GM19455 (cell line): Measurements from ENCODE around the gene STON2.
"Not testable (repeated sequence)": the region's sequence is repeated elsewhere in the genome, so short reads cannot be mapped to it uniquely, and the experiment has no call there.

Experiments used
- ATAC-seq: cut with Tn5 transposase; IDR thresholded peaks from one replicate; pipeline ENCODE4 v1.9.1; 2021; ENCODE audit not compliant: unreplicated experiment

Gene STON2

DNA sequence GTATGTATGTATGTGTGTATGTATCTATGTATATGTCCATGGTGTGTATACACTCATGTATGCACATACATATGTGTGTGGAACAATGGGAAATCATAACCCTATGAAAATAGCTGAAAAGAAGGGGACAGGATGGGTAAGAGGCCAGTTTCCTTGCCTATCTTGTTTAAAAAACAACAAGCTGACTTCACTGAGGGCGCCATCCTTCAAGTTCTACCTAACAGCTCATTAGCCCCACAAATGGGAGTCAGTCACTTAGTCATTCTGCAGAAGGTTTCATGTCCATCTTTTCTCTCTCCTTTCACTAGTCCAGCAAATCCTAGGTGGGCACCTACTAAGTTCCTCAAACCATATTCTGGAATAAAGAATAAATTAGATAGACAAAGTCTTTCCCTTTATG lies 14.7 kb downstream of the STON2 start:
- ATAC-seq: no peak

DNA sequence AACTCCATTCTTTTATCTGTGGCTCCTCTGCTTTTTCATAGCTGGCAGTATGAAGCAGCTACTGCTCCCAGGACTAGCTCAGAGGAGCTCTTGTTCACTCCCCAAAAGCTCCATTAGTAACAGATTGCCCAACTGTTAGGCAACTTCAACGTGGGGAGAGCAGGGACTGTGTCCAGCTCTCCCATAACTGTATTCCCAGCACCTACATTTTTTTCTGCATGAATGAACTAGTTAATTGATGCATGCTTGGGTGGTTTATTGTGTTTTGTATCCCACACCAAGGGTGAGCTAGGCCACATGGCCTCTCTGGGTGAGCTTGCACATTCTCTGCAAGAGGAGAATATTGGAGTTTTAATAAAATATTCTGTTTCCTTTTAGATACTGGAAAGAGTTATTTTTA lies 15.2 kb downstream of the STON2 start:
- no peak for ATAC-seq

DNA sequence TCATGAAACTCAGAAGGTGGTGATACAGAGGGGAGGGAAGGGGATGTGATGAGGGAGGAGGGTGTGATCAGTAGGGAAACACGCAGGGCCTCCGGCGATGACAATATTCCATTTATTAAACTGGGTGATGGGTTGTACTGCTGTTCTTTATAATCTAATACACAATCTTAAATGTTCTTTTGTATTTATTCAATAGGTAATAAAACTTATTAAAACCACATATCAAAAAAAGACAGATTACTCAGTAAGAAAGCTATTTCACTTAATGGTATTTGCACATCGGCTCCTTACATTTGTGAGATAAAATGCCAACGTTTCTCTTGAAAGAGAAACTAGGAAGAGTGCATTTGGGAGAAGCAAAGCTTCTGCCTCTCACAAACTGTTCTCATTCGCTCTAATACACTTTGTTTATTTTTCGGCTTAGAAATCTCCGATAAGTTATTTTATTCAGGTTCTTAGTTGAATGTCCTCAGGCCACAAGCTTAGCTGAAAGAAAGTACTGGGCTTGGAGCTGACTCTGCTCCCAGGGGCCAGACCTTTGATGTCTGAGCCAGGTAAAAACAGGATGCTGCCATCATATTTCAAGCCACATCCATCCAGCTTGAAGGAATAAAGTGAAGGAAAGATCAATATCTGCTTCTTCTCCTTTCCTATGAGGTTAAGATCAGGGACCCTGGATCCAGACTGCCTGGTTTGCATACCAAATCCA lies 17.5 kb downstream of the STON2 start:
- no peak for ATAC-seq

DNA sequence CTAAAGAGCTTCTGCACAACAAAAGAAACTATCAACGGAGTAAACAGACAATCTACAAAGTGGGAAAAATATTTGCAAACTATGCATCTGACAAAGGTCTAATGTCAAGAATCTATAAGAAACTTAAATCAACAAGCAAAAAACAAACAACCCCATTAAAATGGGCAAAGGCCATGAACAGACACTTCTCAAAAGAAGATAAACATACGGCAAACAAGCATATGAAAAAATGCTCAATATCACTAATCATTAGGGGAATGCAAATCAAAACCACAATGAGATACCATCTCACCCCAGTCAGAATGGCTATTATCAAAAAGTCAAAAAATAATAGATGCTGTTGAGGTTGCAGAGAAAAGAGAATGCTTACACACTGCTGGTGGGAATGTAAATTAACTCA lies 20.1 kb downstream of the STON2 start:
- not testable (repeated sequence) for ATAC-seq

DNA sequence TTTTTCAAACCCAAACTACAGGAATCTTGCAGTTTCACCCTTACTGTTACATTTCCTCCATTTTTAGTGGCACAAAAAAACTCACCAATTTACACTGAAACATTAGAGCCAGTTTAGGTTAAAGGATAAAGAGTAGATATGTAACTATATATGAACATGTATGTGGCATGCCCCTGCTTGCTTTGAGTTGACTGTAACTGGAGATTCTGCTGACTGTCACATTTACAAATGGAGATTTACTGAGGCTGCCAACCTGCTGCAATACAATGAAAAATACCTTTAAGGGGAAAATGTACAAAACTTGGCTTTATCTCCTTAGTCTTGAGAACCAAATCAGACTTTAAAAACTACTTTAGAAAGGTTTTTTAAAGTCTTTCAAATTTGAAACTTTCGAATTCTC lies 28.3 kb downstream of the STON2 start:
- ATAC-seq: no peak

DNA sequence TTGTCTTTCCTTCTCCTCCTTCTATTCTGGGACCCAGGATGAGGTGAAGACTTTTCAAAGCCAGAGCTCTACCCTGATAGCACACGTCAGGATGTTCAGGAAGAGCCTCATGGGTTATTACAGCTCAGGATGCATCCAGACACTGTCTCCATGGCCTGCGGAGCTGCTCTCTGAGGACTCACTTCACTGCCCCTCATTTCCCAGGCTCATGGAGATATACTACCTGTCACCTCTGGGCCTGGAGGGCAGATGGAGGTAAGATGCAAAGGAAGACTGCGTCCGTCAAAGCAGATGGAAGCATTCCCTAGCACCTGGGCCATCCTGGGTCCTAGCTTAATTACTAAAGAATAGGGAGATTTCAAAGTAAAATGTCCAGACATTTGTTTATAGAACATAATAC lies 32.6 kb downstream of the STON2 start:
- no peak for ATAC-seq

DNA sequence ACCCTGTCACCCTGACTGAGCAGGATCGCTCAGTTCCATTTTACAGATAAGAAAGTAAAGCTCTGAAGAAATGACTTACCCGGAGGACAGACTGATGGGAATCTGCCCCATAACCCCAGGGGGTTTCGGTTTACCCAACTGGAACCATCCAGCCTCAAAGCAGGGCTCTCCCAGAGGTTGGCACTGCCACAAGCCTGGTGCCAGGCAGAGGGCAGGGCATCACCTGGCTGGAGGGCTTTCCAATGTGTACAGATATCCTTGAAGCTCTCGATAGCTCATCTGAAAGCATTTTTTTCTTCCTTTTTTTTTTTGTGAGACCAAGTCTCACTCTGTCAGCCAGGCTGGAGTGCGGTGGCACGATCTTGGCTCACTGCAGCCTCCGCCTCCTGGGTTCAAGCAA lies 33.2 kb downstream of the STON2 start:
- no peak for ATAC-seq

DNA sequence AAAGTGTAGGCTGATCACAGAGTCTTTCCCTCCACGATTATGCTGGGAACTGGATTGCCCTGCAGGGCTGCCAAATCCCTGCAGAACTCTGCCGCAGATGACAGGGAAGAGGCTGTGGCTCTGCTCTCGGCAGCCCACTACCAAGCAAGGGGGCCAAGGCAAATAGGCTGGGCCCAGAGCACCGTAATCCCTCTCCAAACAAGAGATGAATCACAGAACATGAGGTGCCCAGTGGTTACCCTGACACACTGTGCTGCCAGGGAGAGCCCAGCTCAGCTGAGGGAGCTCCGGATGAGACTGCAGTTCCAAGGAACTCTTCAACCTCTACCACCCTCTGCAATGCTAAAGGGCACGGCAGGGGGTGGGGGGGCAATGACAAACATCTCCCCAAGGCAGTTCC lies 33.9 kb downstream of the STON2 start:
- no peak for ATAC-seq

DNA sequence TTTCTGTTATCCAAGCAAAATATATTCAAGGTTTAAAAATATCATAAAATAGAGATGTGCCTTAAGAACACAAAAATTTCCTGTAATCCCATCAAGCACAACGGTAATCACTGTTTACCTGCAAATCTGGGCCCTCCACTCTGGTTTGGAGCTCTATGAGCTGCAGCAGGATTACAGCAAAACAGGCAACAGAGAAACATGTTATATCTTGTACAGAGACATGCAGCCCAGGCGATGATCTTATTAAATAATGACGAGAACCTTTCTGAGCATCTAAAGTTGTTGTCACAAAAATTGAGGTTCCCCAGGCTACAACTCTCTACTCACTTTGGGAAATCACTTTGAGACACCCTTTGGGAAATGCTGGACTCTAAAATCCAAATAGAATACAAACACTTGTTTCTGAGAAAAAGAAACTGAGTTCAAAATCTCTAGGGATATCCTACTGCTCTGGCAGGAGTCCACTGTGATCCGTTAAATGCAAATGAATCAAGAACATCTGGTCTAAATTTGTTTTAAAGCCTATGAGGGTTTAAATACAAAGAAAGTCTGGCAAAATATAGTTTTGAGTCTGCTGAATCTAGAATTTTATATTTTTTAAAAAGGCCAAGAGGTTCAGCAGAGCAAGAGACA lies 36.3 kb downstream of the STON2 start:
- no peak for ATAC-seq

DNA sequence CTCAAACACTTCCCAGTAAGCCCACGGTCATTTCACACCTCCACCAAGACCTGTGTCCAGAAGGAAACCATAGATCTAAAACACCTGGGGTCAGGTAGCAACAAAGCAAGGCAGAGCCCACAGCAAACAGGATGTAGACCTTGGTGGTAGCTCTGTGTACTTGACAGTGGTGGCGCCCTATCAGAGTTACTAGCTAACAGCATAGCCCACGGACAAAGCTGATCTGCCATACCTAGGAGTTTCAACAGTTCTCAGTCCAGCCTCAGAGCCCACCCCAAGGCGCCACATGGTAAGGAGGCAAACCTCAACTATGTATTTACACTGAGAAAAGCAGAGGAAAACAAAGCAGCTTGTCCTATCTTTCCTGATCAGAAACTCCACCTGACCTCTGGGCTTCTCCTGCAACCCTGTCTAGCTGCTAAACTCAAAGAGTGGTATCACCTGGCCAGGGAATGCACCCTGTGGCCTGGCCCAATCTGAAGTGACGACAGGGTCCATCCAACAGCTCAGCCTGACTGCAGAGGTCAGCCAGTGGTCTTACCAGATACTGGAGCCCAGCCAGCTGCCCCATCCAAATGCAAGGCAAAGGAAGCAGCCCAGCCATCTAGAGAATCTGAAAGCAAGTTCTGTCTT lies 46.3 kb downstream of the STON2 start:
- no peak for ATAC-seq

DNA sequence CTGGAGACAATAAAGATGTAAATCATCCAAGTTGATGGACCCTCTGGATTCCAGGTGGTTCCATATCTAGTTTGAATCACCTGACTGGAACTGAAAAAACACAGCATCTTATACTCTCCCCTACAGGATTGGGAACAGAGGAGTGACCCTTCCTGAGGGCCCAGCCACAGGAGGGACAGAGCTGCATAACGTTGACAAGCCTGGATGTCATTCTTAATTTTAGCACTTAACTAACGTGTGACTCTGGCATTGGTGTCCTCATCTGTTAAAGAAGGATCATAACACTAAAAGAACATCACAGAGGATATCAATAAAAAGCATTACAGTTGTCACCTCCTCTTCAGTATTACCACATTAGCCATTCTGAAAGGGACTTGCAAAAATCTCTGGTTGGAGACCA lies 47.7 kb downstream of the STON2 start:
- no peak for ATAC-seq

DNA sequence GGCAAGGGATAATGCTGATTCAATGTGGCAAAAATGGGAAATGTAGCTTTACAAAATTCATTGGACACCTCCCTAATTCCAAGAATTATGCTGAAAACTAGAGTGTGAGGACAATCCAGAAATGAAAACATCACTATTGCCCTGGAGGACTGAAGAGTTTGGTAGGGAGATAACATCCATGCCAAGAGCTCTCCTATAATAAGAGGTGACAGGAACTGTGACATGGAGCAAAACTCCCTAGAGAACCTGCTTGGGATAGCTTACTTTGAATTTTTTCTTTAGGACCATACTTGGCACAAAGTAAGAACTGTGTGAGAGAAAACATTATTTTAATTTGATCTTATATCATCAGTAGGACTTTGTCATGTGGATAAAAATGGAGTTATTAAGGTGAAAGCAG lies 48.9 kb downstream of the STON2 start:
- no peak for ATAC-seq

DNA sequence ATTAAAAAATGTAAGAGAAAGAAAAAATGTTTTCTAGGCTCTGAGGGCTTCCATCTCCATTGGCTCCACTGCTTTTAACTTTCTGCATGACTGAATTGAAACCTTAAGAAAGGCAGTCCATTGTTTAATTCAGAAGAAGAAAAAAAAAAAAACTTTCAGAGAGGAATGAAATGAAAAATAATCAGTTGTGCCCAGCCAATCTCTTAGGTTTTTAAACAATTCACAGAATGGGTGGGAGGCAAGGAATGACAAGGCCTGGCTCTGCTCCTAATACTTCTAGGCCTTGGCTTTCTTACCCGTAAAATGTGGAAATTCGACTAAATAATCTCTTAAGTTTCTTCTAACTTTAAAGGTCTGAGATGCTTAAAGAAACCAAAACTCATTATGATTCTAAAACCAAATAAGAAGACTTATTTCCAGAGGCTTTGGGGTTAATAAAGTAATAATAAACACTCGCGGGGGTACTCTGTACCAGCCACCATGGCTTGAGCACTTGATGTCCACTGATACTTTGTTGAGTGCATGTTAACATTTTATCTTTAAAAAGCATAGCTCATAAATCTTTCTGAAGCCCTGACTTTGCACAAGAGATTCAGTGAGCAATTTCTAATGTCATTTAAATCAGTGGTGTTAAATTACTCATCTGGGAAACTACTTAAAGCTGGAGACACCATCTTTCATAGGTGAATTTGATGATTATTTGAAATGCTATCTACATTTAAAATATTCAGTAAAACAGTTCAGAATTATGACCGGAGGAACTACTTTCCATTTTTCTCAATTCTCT lies 49.6 kb downstream of the STON2 start:
- no peak for ATAC-seq

DNA sequence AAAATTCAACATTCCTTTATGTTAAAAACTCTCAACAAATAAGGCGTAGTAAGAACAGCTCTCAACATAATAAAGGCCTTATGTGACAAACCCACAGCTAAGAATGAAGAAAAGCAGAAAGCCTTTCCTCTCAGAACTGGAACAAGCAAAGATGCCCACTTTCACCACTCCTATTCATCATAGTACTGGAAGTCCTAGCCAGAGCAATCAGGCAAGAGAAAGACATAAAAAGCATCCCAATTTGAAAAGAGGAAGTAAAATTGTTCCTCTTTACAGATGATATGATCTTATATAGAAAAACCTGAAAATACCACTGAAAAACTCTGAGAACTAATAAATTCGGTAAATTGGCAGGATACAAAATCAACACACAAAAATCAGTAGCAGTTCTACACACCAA lies 52.1 kb downstream of the STON2 start:
- ATAC-seq: no peak

DNA sequence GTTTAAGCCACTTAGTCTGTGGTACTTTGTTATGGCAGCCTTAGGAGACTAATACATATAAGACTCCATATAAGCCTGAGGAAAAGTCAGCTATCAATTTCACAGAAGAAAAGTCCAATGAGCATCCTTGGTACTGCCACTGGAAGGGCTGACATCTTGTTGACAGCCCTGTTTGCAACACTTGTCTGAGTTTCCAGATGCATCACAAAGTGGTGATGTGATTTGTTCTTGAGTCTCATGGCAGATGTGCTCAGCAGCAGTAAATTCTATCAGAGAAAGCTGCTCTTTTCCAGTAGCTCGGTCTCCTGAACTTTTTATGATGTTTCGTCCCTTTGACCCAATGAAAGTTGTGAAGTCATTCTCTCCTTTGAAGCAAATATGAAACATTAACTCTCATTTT lies 54.3 kb downstream of the STON2 start:
- no peak for ATAC-seq

DNA sequence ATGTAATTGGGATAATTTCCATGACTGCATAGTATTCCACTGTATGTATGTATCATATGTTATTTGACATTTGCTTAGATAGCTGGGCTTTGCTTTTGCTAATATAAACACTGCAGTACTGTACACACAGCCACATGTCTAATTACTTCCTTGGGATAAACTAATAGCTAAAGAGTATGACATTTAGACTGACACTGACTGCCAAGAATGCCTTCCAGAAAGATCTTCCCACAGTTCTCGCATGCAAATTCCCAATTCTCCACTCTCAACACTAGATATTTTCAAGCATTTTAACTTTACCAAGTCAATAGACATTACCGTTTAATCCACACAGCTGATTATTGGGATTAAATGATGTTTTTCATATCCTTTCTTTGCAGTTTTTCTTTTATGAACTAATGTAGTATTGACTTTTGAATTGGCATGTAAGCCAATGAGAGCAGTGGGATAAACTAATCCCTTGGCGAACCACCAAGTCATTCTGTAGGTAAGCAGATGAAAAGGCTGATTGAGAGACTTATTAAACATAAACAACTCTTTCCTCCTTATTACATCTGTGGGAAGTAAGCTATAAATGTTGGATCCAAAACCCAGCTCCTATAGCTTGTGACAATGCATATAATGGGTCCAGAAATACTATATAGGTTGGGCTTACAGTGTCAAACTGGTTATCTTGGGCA lies 55.5 kb downstream of the STON2 start:
- ATAC-seq: no peak

DNA sequence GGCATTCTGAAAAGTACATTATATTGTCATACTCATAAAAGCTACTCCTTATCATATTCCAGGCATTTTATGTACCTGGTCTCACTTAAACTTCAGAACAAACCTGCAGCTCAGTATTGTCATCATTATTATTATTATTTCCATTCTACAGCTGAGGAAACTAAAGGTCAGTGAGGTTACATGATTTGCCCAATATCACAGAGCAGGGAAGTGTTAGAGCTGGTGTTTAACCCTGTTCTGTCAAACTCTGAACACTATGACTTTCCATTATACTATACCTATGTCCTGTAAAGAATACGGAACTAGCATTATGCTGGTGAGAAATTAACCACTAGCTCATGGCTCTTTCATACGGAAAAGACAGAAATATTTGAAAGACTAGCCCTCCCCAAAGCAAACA lies 56.4 kb downstream of the STON2 start:
- ATAC-seq: no peak

DNA sequence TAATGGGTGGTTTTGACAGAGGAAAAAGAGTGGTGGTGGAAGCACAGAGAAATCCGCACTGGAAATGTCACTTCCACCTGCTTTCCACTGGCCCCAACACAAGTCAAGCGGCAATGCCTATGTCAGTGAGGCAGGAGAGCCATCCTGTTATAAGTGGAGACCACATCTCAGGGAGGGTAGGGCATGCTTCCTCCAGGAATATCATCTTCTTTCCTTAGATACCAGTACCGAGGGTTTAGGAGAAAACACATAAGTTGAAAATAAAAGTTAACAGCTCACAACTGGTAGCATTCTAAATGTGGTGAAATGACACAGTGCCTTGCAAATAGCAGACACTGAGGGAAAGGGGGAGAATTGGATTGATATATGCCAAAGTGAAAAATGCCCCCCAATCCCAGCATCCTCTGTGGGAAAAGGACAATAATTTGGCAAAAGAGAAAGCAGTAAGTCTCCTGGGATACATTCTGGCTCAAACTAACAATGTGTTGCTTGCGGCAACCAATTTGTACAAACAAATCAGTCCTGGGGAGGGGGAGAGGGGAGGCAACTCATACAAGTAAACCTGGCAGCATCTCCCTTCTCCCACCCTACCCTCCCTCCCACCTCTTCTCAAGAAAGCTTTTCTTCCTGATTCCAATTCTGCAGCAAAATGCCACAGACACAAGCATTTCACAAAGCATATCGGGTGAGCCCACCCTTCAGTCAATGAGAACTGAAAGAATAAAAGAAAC lies 57.1 kb downstream of the STON2 start:
- ATAC-seq: no peak

DNA sequence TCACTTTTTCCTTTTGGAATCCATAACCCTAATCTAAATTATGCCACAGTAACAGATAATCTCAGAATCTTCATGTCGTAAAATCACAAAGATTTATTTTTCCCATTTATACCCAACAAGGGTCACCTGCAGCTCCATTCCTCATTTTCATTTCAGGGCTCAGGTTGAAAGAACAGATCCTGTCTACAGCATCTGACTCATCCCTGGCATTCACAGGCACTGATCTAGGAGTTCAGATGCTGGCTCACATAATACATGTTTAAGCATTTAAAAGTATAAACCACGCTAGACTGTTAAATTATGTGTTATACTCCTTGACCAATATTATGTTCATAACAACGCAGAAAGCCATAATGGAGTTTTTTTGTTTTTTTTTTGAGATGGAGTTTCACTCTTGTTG lies 58.3 kb downstream of the STON2 start:
- ATAC-seq: no peak

DNA sequence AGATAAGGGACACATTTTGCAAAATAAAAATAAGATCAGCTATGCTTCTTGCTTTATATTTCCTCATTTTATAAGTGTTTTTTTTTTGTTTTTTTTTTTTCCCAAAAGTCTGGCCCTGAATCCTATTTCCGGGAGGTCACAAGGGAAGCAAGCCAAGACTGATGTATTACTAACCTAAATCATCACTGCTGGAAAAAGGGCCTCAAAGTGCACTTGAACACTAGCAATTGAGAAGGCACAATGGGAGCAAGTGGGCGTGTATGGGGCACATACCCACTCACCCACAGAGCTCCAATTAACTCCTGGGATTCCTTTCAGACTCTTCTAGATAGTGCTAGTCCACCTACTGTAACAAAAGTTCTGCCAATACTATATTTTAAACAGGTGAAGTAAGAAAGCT lies 58.8 kb downstream of the STON2 start:
- ATAC-seq: no peak

DNA sequence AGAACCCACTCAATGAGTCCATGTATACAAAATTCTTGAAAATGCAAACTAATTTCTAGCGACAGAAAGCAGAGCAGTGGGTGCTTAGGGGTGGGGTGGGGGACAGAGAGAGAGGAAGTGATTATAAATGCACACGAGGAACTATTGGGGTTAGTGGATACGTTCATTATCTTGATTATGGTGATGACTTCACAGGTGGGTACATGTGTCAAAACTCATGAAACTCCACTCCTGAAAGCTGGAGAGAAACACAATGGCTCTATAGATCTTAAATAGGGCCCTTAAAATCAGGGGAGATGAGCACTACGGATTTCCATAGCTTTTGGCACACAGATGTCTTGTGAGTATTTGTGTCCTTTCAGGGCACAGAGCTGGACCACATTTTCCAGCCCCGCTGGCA lies 59.9 kb downstream of the STON2 start:
- no peak for ATAC-seq
